LNCAP (cell line): ENCODE results near the gene DNAJC5G.

ENCODE experiments used
- CTCF ChIP-seq: fragments of 450-650 bp; IDR thresholded peaks from 2 replicates; pipeline ENCODE4 v1.5.1; 2017; ENCODE audit warnings: mild to moderate bottlenecking

Gene DNAJC5G

GRCh38 chr2:27322301-27322765 lies 47.1 kb downstream of the DNAJC5G start:
- no peak for TF ChIP-seq CTCF

GRCh38 chr2:27322766-27323595 lies 47.7 kb downstream of the DNAJC5G start, which contains the start of gene MPV17:
Gene MPV17, minus strand, starts transcription at chr2:27323097. Its CDS starts 580 bp downstream, at chr2:27322517.
- no peak for TF ChIP-seq CTCF

- no peak for TF ChIP-seq CTCF
Measured at GRCh38 chr2:27323596-27324285, 48.5 kb downstream of the DNAJC5G start.

GRCh38 chr2:27324720-27325119 lies 49.5 kb downstream of the DNAJC5G start:
- TF ChIP-seq CTCF, result no peak
